ENCODE data around the gene EMD. TPM values are rescaled to one million over a fixed set of nuclear protein-coding genes. Genes with fewer than 3 reads are reported as not detected.

EMD gene
- total and polyA plus RNA-seq, 2 of the 13 experiments (the other 11 are each of a cell fraction or from before 2014, with no cell fraction given) = 14.5 to 14.9 TPM

DNA sequence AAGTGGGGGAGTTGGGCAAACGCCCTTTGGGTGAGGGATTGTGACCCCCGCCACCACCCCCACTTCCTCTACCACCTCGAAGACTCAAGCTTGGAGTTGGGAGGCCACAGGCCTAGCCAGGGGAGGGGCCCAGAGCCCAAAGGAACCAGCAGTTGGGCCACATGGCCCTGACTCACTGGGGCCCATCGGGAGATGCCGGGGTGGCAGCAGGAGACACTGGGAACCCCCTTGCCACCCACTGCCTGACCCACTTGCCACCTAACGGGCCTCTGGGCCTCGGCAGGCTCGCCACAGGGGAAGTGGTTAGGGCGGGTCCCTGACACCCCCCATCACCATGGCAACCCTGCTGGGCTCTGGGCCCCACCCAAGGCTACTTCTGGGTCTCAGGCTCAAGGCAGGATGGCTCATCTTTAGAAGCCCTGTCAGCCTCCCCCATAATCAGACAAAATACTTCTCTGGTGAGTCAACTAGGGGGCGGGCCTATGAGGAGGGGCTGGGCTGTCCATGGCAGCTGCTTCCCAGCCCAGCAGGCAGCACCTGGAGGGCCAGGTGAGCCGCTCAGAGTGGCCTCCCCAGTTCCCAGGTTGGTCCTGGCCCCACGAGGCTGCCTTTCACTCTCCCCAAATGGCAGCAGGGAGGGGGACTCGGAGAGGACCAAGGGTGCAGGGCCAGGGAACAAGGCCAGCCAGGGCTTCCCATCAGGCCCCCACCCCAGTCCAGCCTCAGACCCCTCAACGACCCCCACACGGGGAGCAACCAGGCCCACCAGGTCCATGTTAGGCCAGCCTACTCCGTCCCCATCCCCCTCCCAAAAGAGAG, 10.3 kb upstream of the EMD start:
- no peaks in the 10 kb centered on the region for H3K9me3 ChIP-seq (ENCODE audit: low read length)
- intact Hi-C loops (cut with micrococcal nuclease; ENCODE audit: unreplicated experiment) = no loop called here
- H3K79me2 ChIP-seq (ENCODE audit: insufficient read depth, low read length) = peaks cover 22% of the 10 kb centered on the region
- H3K4me2 ChIP-seq (ENCODE audit: low read depth, low read length) = peak overlapping the region; percentile 73
- peak overlapping the region; percentile 84 for H3K9ac ChIP-seq (ENCODE audit: insufficient read depth, low read depth, low read length)
- H3K4me3 ChIP-seq (replicated peaks in 1 of 3; ENCODE audit: insufficient read depth in 1 of 3, low read depth in 2 of 3, low read length in 3 of 3) = peak overlapping the region; percentile 34 to 92 (median 80); a peak in 5 of 6 replicates
- WGBS (ENCODE audit: low lambda C conversion rate) = no CpG with 5 or more reads among the region's 16 CpGs
- peaks cover 33% of the 10 kb centered on the region for H3K4me1 ChIP-seq (ENCODE audit: insufficient read depth, low read length)
- FAIRE-seq (no peak), ATAC-seq (peak; percentile 28), DNase-seq (ENCODE audit: low spot score) (peak; percentile 66)
- no peak overlapping the region for H2AFZ ChIP-seq (ENCODE audit: low read length)
- H4K20me1 ChIP-seq (ENCODE audit: insufficient read depth, low read length) = peaks cover 7% of the 10 kb centered on the region; the same call in 1 of the 2 replicates
- in situ Hi-C loops (cut with HindIII; ENCODE audit: extremely low pct_ligation_motif_present, low pct_unique_long_range_greater_than_20kb) = no loop called here
- peak overlapping the region; percentile 61 for H3K27ac ChIP-seq (ENCODE audit: extremely low read length, insufficient read depth, low read length)
- no TSS peak for BruUV-seq (replicated peaks)
- POLR2A ChIA-PET = interaction anchor here (0.9 to 3.0 kb wide), 8 partner anchors 18 to 173 kb away, joined by 3 to 17 read pairs (median 4); partner anchors contain the start of genes RPL10 and SLC10A3
- peaks cover 7 to 18% of the 10 kb centered on the region in 2 experiments; a peak in 4 of 5 replicates for H3K36me3 ChIP-seq (replicated peaks in 1 of 2; ENCODE audit: control insufficient read depth in 1 of 2, insufficient read depth in 2 of 2, low read length in 2 of 2)
- CTCF ChIA-PET (ENCODE audit: low intra/inter-chr PET ratio, low total read pairs) = no interaction called here
- H3K27me3 ChIP-seq (ENCODE audit: control insufficient read depth in 1 of 2, insufficient read depth in 2 of 2, low read length in 2 of 2) = no peaks in the 10 kb centered on the region
- TF ChIP-seq SIX4 (CRISPR knock-in tag; IDR thresholded peaks at IDR 0.05) (no peak), RFX3 (CRISPR knock-in tag; IDR thresholded peaks at IDR 0.05) (peak; percentile 58), PRMT3 (CRISPR knock-in tag; IDR thresholded peaks at IDR 0.05; ENCODE audit: borderline replicate concordance, low read depth) (no peak), RFX1 (IDR thresholded peaks at IDR 0.05) (peak; percentile 24; the same call in 1 of the 2 replicates), BHLHE40 (IDR thresholded peaks at IDR 0.05; ENCODE audit: low read length) (no peak), FOSL2 (CRISPR knock-in tag; IDR thresholded peaks at IDR 0.05) (peak; percentile 90), FOSL1 (CRISPR knock-in tag; IDR thresholded peaks at IDR 0.05; ENCODE audit: borderline replicate concordance) (peak; percentile 55; the same call in 1 of the 2 replicates), RAD51 (IDR thresholded peaks at IDR 0.05; ENCODE audit: borderline replicate concordance) (no peak), ZNF816 (CRISPR knock-in tag; IDR thresholded peaks at IDR 0.05; ENCODE audit: borderline replicate concordance) (no peak), IRF2 (CRISPR knock-in tag; IDR thresholded peaks at IDR 0.05) (no peak), ZNF883 (CRISPR knock-in tag; IDR thresholded peaks at IDR 0.05; ENCODE audit: not compliant biosample characterization) (no peak), ZIK1 (CRISPR knock-in tag; IDR thresholded peaks at IDR 0.05; ENCODE audit: borderline replicate concordance, low read depth) (no peak), ATF7-NPFF (CRISPR knock-in tag; IDR thresholded peaks at IDR 0.05; ENCODE audit: low read depth) (no peak)
- TF ChIP-seq, protein P1, sequence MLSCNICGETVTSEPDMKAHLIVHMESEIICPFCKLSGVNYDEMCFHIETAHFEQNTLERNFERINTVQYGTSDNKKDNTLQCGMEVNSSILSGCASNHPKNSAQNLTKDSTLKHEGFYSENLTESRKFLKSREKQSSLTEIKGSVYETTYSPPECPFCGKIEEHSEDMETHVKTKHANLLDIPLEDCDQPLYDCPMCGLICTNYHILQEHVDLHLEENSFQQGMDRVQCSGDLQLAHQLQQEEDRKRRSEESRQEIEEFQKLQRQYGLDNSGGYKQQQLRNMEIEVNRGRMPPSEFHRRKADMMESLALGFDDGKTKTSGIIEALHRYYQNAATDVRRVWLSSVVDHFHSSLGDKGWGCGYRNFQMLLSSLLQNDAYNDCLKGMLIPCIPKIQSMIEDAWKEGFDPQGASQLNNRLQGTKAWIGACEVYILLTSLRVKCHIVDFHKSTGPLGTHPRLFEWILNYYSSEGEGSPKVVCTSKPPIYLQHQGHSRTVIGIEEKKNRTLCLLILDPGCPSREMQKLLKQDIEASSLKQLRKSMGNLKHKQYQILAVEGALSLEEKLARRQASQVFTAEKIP (CRISPR knock-in tag; IDR thresholded peaks at IDR 0.05; ENCODE audit: borderline replicate concordance) = no peak
